ENCODE results near the gene PCDHAC1.
"Not testable (repeated sequence)": the region's sequence is repeated elsewhere in the genome, so short reads cannot be mapped to it uniquely, and the experiment has no call there.

The PCDHAC1 gene, protein sequence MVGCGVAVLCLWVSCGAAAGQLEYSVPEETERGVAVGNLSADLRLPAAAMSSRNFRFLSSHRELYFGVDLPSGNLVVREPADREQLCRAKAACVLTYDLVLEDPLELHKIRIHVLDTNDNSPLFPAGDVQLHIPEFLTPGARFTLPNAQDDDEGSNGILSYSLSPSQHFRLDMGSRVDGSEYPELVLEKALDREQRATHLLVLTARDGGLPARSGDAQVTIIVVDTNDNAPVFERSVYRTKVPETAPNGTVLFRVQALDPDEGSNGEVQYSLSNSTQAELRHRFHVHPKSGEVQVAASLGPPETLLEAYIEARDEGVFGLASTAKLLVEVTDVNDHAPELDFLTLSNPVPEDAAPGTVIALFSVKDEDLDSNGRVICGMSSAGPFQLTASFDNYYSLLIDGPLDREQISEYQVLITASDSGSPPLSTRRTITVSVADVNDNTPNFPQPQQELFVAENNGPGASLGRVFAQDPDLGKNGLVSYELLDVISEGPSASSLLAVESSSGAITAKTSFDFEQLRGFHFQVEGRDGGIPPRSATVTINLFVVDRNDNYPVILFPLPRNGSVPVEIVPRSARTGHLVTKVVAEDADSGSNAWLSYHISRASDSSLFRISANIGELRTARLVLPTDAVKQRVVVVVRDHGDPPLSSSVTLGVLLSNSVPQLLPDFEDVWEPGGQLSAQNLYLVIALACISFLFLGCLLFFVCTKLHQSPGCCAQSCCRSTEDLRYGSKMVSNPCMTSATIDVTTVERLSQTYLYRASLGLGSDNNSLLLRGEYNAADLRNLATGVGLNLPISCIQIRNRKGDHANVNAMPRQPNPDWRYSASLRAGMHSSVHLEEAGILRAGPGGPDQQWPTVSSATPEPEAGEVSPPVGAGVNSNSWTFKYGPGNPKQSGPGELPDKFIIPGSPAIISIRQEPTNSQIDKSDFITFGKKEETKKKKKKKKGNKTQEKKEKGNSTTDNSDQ

DNA sequence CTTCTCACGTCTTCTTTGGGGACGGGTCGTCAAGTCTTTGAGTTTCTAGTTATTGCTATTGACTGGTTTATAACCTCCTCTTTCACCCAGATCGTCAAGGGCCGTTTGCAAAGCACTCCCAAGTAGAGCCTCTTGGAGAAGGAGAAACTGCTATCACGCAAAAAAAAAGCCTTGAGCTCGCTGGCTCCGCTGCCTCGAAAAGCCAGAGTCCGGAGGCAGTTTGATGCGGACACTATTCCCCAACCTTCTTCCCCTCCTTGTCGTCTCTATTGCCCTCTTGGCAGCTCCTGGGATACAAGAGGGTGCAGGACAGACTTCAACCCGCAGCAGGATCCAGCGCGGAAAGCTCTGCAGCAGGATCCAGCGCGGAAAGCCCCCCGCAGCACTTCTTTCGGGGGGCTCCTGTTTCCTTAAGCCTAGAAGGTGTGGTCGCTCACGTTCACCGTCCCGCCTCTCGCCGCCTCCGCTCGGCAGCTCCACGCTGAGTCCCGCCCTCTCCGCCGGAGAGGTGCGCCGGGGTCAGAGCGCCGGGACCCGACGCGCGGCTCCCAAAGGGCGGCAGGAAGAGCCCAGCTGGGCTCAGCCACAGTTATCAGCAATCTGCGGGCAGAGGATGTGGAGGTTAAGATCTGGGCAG lies at the start of gene PCDHAC1:
PCDHAC1 (plus strand) TSS at position 494 of the 637 bp plus-strand sequence. CDS start 594 bp downstream, outside the sequence.
- peak; percentile 77 for DNase-seq

DNA sequence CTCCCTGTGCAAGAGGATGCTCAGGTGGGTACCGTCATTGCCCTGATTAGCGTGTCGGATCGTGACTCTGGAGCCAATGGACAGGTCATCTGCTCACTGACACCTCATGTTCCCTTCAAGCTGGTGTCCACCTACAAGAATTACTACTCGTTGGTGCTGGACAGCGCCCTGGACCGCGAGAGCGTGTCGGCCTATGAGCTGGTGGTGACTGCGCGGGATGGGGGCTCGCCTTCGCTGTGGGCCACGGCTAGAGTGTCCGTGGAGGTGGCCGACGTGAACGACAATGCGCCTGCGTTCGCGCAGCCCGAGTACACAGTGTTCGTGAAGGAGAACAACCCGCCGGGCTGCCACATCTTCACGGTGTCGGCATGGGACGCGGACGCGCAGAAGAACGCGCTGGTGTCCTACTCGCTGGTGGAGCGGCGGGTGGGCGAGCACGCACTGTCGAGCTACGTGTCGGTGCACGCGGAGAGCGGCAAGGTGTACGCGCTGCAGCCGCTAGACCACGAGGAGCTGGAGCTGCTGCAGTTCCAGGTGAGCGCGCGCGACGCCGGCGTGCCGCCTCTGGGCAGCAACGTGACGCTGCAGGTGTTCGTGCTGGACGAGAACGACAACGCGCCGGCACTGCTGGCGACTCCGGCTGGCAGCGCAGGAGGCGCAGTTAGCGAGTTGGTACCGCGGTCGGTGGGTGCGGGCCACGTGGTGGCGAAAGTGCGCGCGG lies 49.4 kb upstream of the PCDHAC1 start:
- DNase-seq, result not testable (repeated sequence)

DNA sequence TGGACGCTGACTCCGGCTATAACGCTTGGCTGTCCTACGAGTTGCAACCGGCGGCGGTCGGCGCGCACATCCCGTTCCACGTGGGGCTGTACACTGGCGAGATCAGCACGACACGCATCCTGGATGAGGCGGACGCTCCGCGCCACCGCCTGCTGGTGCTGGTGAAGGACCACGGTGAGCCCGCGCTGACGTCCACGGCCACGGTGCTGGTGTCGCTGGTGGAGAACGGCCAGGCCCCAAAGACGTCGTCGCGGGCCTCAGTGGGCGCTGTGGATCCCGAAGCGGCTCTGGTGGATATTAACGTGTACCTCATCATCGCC lies 48.9 kb upstream of the PCDHAC1 start:
- no peak for DNase-seq

DNA sequence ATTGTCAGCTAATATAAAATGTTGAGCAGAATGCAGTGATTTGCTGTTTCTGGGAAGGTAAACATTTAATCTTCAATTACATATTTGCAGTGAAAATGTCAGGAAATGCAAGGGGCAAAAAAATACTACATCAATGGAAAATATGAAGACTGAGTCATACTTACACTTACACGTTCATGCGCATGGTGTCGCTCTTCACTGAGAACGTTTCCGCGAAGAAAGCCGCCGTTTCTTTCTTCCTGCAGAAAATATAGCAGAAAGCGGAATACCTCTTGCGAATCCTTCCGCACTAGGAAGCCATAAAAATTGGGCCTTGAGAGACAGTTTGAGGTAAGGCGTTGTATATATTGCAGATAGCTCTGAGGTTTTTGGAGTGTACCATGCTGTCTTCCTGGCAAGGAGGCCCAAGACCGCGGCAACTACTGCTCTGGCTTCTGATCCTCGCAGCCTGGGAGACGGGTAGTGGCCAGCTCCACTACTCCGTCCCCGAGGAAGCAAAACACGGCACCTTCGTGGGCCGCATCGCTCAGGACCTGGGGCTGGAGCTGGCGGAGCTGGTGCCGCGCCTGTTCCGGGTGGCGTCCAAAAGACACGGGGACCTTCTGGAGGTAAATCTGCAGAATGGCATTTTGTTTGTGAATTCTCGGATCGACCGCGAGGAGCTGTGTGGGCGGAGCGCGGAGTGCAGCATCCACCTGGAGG lies 44.1 kb upstream of the PCDHAC1 start, which contains the start of gene PCDHA13:
PCDHA13 (plus strand) TSS at position 236 of the 702 bp plus-strand sequence; CDS start at position 381, 145 bp downstream.
- no peak for DNase-seq

DNA sequence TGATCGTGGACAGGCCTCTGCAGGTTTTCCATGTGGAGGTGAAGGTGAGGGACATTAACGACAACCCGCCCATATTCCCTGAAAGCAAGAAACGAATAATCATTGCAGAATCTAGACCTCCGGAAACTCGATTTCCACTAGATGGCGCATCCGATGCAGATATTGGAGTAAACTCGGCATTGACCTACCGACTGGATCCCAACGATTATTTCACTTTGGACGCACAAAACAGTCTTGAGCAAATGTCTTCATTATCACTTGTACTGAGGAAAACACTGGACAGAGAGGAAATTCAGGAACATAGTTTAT lies 43.6 kb upstream of the PCDHAC1 start:
- no peak for DNase-seq

DNA sequence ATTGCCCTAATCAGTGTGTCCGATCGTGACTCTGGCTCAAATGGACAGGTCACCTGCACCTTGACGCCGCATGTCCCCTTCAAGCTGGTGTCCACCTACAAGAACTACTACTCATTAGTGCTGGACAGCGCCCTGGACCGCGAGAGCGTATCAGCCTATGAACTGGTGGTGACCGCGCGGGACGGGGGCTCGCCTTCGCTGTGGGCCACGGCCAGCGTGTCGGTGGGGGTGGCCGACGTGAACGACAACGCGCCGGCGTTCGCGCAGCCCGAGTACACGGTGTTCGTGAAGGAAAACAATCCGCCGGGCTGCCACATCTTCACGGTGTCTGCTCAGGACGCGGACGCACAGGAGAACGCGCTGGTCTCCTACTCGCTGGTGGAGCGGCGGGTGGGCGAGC lies 42.7 kb upstream of the PCDHAC1 start:
- no peak for DNase-seq

DNA sequence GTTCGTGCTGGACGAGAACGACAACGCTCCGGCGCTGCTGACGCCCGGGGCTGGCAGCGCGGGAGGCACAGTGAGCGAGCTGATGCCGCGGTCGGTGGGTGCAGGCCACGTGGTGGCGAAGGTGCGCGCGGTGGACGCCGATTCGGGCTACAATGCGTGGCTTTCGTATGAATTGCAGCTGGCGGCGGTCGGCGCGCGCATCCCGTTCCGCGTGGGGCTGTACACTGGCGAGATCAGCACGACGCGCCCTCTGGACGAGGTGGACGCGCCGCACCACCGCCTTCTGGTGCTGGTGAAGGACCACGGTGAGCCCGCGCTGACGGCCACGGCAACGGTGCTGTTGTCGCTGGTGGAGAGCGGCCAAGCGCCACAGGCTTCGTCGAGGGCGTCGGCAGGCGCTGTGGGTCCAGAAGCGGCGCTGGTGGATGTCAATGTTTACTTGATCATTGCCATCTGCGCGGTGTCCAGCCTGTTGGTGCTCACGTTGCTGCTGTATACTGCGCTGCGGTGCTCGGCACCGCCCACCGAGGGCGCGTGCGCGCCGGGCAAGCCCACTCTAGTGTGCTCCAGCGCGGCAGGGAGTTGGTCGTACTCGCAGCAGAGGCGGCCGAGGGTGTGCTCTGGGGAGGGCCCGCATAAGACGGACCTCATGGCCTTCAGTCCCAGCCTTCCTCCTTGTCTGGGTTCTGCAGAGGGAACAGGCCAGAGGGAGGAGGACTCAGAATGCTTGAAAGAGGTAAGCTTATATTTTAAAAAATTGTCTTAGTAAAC lies 42.0 kb upstream of the PCDHAC1 start:
- no peak for DNase-seq

DNA sequence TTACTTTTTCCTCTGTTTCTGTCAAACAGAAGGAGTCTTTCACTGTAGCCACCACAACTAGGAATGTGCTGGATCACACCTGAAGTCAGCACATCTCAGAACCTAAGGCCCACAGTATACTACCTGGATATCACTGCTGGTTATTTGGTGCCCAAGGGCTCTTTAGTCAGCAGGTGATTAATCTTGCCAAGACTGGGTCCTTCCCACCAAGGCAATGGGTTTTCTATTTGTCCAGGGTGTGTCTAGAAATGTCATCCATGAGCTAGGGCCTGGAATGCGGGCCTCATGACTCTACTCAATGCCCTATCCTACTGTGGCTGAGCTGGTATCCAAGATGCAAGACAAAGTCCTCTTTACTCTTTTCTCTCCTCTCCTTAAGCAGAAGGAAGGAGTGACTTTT lies 9.8 kb upstream of the PCDHAC1 start:
- DNase-seq, result no peak

DNA sequence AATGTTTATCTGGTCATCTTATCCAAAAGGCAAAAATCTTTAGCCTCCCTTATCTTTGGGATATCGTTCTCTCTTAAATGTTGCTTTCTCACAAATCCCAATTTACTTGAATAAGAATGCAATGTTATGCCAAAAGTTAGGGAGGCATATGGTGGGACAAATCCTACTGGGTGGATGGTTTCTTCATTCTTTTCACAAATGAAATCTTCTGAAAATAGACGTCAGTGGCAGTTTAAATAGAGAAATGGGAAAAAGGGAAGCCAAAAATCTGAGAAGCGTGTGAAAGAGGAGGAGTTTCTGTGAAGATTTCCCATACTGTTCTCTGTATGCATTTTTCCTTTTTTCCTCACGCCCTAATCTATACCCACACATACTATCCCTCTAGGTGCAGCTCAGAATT lies 2.5 kb upstream of the PCDHAC1 start:
- DNase-seq, result no peak

DNA sequence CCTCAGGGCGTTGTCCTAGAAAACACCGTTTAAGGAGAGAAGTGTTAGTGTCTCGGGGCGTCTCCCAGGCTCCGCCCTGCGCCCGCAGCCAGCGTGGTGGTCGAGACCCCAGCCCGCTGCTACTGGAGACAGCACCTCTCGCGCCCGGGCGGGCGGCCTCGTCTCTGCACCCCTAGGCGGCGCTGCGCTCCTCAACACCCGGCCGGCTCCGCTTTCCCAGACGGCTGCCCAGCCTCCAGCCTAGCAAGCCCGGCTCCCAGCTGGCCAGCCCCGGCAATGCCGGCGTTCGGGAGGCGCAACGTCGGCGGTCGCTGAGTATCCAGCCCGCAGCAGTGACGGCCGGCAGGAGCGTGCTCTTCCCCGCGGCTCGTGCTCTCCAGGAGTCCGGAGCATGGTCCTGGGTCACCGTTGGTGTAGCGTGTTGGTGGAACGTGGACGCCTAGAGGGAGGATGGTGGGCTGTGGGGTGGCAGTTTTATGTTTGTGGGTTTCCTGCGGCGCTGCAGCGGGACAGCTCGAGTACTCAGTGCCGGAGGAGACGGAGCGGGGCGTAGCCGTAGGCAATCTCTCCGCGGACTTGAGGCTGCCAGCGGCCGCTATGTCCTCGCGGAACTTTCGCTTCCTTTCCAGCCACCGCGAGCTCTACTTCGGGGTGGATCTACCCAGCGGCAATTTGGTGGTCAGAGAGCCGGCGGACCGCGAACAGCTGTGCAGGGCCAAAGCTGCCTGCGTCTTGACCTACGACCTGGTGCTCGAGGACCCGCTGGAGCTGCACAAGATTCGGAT lies 536 bp downstream of the PCDHAC1 start:
- DNase-seq, result peak; percentile 84

DNA sequence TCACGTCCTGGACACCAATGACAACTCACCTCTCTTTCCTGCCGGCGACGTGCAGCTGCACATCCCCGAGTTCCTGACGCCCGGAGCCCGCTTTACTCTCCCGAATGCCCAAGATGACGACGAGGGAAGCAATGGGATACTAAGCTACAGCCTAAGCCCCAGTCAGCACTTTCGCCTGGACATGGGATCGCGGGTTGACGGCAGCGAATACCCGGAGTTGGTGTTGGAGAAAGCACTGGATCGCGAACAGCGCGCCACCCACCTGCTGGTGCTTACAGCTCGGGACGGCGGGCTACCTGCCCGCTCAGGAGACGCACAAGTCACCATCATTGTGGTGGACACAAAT lies 1.1 kb downstream of the PCDHAC1 start:
- peak; percentile 27 for DNase-seq

DNA sequence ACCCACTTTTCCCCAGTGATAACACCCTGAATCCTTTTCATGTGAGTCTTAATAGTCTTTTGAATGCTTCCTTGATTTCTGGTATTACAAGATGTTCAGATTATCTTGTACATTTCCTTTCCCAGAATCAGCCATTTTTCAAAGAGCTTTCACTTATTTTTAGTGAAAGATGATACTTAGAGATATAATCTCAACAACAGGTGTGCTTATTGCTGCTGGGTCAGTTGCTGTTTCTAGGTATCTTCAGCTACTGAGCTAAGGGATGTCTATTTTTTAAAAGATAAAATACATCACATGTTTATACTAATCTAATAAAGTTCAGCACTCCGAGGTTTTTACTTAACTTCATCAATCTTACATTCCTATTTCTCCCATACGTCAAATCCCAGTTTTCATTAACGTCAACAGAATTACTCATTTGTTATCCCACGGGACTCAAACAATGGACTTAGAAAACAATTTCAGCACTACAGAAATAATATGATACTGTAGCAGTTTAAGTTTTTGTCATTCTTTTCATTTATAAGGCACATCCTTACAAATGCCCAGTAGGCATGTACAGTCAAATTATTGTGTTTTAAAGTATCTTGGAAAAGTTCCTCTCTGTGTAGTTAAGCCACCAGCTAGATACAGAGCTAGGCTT lies 9.0 kb downstream of the PCDHAC1 start:
- no peak for DNase-seq

DNA sequence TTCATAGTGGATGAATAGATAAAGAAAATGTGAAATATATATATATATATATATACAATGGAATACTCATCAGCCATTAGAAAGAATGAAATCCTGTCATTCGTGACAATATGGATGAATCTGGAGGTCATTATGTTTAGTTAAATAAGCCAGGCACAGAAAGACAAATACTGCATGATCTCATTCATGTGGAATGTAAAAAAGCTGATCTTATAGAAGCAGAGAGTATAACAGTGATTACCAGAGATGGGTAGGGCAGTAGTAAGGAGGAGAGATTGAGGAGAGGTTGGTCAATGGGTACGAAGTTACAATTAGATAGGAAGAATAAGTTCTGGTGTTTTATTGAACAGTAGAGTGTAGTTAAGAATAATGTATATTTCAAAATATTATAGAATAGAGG lies 20.5 kb downstream of the PCDHAC1 start:
- DNase-seq, result no peak

DNA sequence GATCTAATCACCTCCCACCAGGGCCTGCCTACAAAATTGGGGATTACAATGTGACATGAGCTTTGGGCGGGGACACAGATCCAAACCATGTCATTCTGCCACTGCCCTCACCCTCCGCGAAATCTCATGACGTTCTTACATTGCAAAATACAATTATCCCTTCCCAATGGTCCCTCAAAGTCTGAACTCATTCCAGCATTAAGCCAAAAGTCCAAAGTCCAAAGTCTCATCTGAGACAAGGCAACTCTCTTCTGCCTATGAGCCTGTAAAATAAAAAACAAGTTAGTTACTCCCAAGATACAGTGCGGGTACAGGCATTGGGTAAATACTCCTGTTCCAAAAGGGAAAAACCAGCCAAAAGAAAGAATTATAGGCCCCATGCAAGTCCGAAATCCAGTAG lies 25.5 kb downstream of the PCDHAC1 start:
- no peak for DNase-seq

DNA sequence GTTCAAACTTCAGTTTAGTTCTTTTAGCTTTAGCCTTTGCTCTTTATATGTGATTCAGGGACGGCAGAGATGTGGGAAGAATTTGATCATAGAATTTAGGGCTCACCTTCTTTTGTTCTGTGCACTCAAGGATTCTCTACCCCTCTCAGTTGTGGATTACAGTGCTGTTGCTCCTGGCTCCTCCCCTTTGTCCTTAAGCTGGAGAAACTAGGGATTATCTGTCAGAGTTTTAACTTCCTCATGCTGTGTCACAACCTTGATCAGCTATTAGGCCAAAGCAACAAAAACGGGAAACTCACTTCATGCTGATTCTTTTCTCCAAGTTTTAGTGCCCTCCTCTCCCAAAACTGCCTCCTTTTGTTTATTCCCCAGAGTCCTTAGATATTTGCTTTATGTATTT lies 27.1 kb downstream of the PCDHAC1 start:
- no peak for DNase-seq

DNA sequence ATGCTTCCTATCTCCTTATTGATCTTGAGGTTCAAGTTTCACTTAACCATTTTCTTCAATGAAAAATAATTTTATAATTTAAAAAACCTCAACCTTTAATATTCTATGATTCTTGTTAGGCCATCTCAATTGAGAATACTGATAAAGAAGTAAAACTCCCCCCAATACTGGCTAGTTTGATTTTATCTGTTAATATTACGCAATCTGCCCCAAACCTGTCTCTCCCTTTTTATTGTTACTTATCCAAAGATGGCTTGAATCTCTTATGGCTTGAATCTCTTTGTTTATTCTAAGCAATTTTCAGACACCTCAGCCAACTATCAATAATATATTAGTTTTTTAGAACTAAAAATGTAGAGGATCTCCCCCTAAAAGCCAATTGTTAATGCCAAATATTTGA lies 36.1 kb downstream of the PCDHAC1 start:
- no peak for DNase-seq

DNA sequence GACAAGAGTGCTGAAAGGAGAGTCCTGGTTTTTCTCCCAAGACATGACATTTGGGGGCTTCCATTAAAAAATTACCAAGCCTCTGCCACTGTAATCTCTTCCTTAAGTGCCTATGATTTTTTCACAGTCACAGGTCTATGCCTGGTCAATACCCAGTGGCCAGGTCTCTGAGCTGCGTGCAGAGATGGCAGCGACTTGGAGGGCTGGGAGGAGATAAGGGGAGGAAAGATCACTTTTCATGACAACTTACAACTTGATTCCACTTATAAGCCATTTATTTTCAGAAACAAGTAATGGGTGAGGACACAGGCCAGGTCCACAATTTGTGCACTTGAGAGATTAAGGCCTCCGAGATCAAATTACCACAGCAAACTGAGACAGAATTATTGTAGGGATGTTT lies 38.3 kb downstream of the PCDHAC1 start:
- no peak for DNase-seq

DNA sequence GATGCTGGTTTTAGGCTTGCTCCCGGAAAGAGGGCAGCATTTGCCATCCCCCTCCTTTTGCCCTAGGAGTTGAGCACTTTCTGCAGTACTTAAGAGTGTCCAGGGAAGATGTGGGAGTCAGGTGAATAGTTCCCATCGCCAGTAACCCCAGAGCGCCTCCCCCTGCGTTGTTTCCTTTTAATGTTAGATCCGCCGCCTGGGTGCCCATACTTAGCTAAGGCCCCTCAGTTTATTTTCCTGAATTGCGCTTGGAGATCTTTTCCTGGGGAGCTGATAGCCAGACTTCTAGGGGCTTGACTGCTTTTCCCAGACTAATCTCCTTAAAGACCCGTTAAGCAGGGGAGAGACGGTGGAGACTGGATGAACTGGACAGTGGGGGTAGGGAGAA lies 39.8 kb downstream of the PCDHAC1 start:
- peak; percentile 26 for DNase-seq

DNA sequence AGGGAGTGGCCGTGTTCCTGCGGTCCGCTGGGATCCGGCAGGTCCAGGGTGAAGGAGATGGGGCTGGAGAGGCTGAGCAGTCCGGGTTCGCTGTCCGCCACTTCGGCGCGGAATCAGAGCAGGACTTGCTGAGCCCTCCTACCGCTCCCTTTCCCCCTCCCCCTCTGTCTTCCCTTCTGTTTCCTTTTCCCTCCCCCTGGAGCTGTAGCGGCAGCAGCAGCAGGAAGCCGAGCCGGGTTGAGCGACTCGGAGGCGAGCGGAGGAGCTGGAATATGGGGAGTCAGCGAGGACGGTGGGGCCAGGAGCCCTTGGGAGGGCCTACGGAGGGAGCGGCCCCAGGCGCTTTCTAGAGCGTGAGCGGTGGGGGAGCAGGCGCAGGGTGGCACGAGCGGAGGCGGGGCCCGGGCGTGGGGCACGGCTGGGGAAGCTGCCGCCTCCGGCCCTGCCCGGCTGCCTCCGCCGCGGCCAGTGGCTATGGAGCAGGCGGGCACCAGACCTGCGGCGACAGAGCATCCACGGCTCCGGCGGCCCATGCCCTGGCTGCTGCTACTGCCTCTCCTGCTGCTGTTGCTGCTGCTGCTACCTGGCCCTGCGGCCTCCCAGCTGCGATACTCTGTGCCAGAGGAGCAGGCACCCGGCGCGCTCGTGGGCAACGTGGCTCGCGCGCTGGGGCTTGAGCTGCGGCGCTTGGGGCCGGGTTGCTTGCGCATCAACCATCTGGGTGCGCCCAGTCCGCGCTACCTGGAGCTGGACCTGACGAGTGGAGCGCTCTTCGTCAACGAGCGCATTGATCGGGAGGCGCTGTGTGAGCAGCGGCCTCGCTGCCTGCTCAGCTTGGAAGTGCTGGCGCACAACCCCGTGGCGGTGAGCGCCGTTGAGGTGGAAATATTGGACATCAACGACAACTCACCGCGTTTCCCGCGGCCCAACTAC lies 40.5 kb downstream of the PCDHAC1 start, which contains the start of gene PCDHAC2:
PCDHAC2 (plus strand) TSS at position 184 of the 933 bp plus-strand sequence; CDS start at position 475, 291 bp downstream.
- peak; percentile 73 for DNase-seq

Data from NCI-H146 (cell line).